GM21528 (cell line): ENCODE measurements around the gene GIGYF2.

Experiments used
- ATAC-seq: cut with Tn5 transposase; IDR thresholded peaks from one replicate; pipeline ENCODE4 v1.9.1; 2021; ENCODE audit warnings: mild to moderate bottlenecking, moderate library complexity; ENCODE audit not compliant: unreplicated experiment, low FRiP score

GIGYF2 gene

GRCh38 chr2:232888839-232889529 is 191.9 kb downstream of the GIGYF2 start:
- no peak for ATAC-seq

- ATAC-seq: no peak
Observed at GRCh38 chr2:232889876-232890401, 192.8 kb downstream of the GIGYF2 start.

GRCh38 chr2:232890536-232890895 is 193.4 kb downstream of the GIGYF2 start:
- no peak for ATAC-seq

GRCh38 chr2:232890896-232891601 is 193.9 kb downstream of the GIGYF2 start:
- ATAC-seq: no peak

GRCh38 chr2:232891621-232892071 is 194.5 kb downstream of the GIGYF2 start:
- ATAC-seq: no peak

GRCh38 chr2:232892221-232892620 is 195.1 kb downstream of the GIGYF2 start:
- ATAC-seq: no peak

- ATAC-seq: no peak
Observed at GRCh38 chr2:232892843-232893242, 195.7 kb downstream of the GIGYF2 start.

GRCh38 chr2:232893834-232894233 is 196.7 kb downstream of the GIGYF2 start:
- no peak for ATAC-seq

- ATAC-seq: no peak
Observed at GRCh38 chr2:232894251-232894650, 197.1 kb downstream of the GIGYF2 start.

- ATAC-seq: no peak
Observed at GRCh38 chr2:232894746-232895145, 197.6 kb downstream of the GIGYF2 start.

GRCh38 chr2:232896111-232896510 is 199.0 kb downstream of the GIGYF2 start:
- ATAC-seq: no peak

- ATAC-seq: no peak
Observed at GRCh38 chr2:232896720-232897597, 199.8 kb downstream of the GIGYF2 start.

GRCh38 chr2:232897598-232898408 is 200.7 kb downstream of the GIGYF2 start:
- ATAC-seq: no peak

GRCh38 chr2:232898592-232899543 is 201.7 kb downstream of the GIGYF2 start:
- no peak for ATAC-seq

- ATAC-seq: no peak
Observed at GRCh38 chr2:232900811-232901735, 203.9 kb downstream of the GIGYF2 start.

- no peak for ATAC-seq
Observed at GRCh38 chr2:232901736-232902578, 204.8 kb downstream of the GIGYF2 start.

- no peak for ATAC-seq
Observed at GRCh38 chr2:232903989-232904388, 206.9 kb downstream of the GIGYF2 start.
